Activated CD8-positive, alpha-beta T cell treated with anti-CD3 and anti-CD28 coated beads for 36 hours (primary cell): ENCODE results near the gene NEURL1. TPM values are rescaled to one million over a fixed set of nuclear protein-coding genes. Genes with fewer than 3 reads are reported as not detected.

Source experiments
- ATAC-seq: fragments of 200-7000 bp; cut with Tn5 transposase; one replicate; pipeline ENCODE4 v1.10.0; 2021; ENCODE audit warnings: mild to moderate bottlenecking, moderate library complexity
- CTCF ChIA-PET: fragments of 350-600 bp; sonication (Branson Sonifier 250); formaldehyde crosslinking; loops from one replicate; lab custom pipeline; 2021; ENCODE audit warnings: antibody characterized with exemption; lab: Charles Lee
- POLR2A ChIA-PET: fragments of 350-600 bp; sonication (Branson Sonifier 250); formaldehyde crosslinking; loops from one replicate; lab custom pipeline; 2021; ENCODE audit warnings: antibody characterized with exemption; lab: Charles Lee
- DNase-seq: peaks from one replicate; pipeline ENCODE4 v3.0.0-alpha.2; 2020
- H3K27ac Mint-ChIP-seq: one replicate; pipeline ENCODE4 v1.8.0; 2021; ENCODE audit warnings: mild to moderate bottlenecking, mixed read lengths
- H3K27me3 Mint-ChIP-seq: one replicate; pipeline ENCODE4 v1.8.0; 2021; ENCODE audit warnings: mixed read lengths
- H3K36me3 Mint-ChIP-seq: one replicate; pipeline ENCODE4 v1.8.0; 2021; ENCODE audit warnings: low read depth, mixed read lengths
- H3K4me1 Mint-ChIP-seq: one replicate; pipeline ENCODE4 v1.8.0; 2021; ENCODE audit warnings: low read depth, mixed read lengths
- H3K4me3 Mint-ChIP-seq: one replicate; pipeline ENCODE4 v1.8.0; 2021; ENCODE audit warnings: mild to moderate bottlenecking, moderate library complexity, mixed read lengths
- H3K9me3 Mint-ChIP-seq: one replicate; pipeline ENCODE4 v1.8.0; 2021; ENCODE audit warnings: mixed read lengths
- CTCF ChIP-seq: fragments of 200-600 bp; IDR thresholded peaks from one replicate; pipeline ENCODE4 v1.8.0; 2022; ENCODE audit warnings: antibody characterized with exemption, mild to moderate bottlenecking
- intact Hi-C: fragments of 100-400 bp; cut with micrococcal nuclease; formaldehyde crosslinking; loops from one replicate; pipeline ENCODE4 v1.10.0; 2022
- total RNA-seq, 2 experiments: library from RNA; stranded (reverse); gene quantifications; one replicate each; pipeline ENCODE4 v1.2.3, GENCODE V29; 2021

Gene NEURL1
- total RNA-seq, 2 experiments from 2014 or later = 1.7 to 1.9 TPM

GRCh38 chr10:103618575-103619423, 125.3 kb downstream of the NEURL1 start:
- H3K9me3 Mint-ChIP-seq = no peaks in the 10 kb centered on the region
- POLR2A ChIA-PET = no interaction called here
- H3K4me1 Mint-ChIP-seq = no peaks in the 10 kb centered on the region
- CTCF ChIA-PET = interaction anchor here (1.4 to 1.5 kb wide), 2 partner anchors 26 to 67 kb away, joined by 3 to 9 read pairs; no protein-coding TSS in a partner anchor
- no peak overlapping the region for H3K27ac Mint-ChIP-seq
- DNase-seq (no peak), ATAC-seq (no peak)
- intact Hi-C loops = no loop called here
- H3K36me3 Mint-ChIP-seq = no peaks in the 10 kb centered on the region
- H3K27me3 Mint-ChIP-seq = no peaks in the 10 kb centered on the region
- H3K4me3 Mint-ChIP-seq = no peak overlapping the region
- no peak for TF ChIP-seq CTCF

- H3K27ac Mint-ChIP-seq = no peak overlapping the region
- H3K36me3 Mint-ChIP-seq = no peaks in the 10 kb centered on the region
- intact Hi-C loops = no loop called here
- no peak overlapping the region for H3K4me3 Mint-ChIP-seq
- no peaks in the 10 kb centered on the region for H3K9me3 Mint-ChIP-seq
- no peak for DNase-seq
- ChIA-PET CTCF (interaction anchor here (1.4 to 1.5 kb wide), 2 partner anchors 26 to 66 kb away, joined by 3 to 9 read pairs; no protein-coding TSS in a partner anchor), POLR2A (no interaction called here)
- no peak for ATAC-seq
- H3K4me1 Mint-ChIP-seq = no peaks in the 10 kb centered on the region
- no peaks in the 10 kb centered on the region for H3K27me3 Mint-ChIP-seq
- no peak for TF ChIP-seq CTCF
These were observed 126.2 kb downstream of the NEURL1 start for GRCh38 chr10:103619424-103620351.

GRCh38 chr10:103620352-103620740, 126.8 kb downstream of the NEURL1 start:
- DNase-seq (no peak), ATAC-seq (no peak)
- CTCF ChIA-PET = no interaction called here
- intact Hi-C loops = no loop called here
- no peak overlapping the region for H3K27ac Mint-ChIP-seq
- no peak for TF ChIP-seq CTCF
- POLR2A ChIA-PET = no interaction called here
- H3K36me3 Mint-ChIP-seq = no peaks in the 10 kb centered on the region
- H3K27me3 Mint-ChIP-seq = no peaks in the 10 kb centered on the region
- no peak overlapping the region for H3K4me3 Mint-ChIP-seq
- H3K4me1 Mint-ChIP-seq = no peaks in the 10 kb centered on the region
- H3K9me3 Mint-ChIP-seq = no peaks in the 10 kb centered on the region

- POLR2A ChIA-PET = no interaction called here
- Mint-ChIP-seq H3K36me3 (no peaks in the 10 kb centered on the region), H3K4me1 (no peaks in the 10 kb centered on the region), H3K9me3 (no peaks in the 10 kb centered on the region), H3K27me3 (no peaks in the 10 kb centered on the region), H3K4me3 (no peak overlapping the region), H3K27ac (no peak overlapping the region)
- no peak for DNase-seq
- no peak for ATAC-seq
- intact Hi-C loops = no loop called here
- TF ChIP-seq CTCF = no peak
- CTCF ChIA-PET = no interaction called here
These were observed 127.6 kb downstream of the NEURL1 start for GRCh38 chr10:103620891-103621782.
